Activated naive CD8-positive, alpha-beta T cell treated with anti-CD3 and anti-CD28 coated beads, Interleukin-2, amount 10 ng/mL, durations not matched to agents 7 days and 5 days (primary cell): Measurements from ENCODE around the gene ANKRD44. TPM values are rescaled to one million over a fixed set of nuclear protein-coding genes. Genes with fewer than 3 reads are reported as not detected.
"Not testable (repeated sequence)": the region's sequence is repeated elsewhere in the genome, so short reads cannot be mapped to it uniquely, and the experiment has no call there.

ENCODE experiments used
- ATAC-seq: fragments of 150-1000 bp; cut with Tn5 transposase; one replicate; pipeline ENCODE4 v1.10.0; 2021; ENCODE audit warnings: low read depth, moderate library complexity
- POLR2A ChIA-PET: fragments of 350-600 bp; sonication (Branson Sonifier 250); formaldehyde crosslinking; loops from one replicate; lab custom pipeline; 2021; ENCODE audit warnings: antibody characterized with exemption; lab: Charles Lee
- DNase-seq: peaks from one replicate; pipeline ENCODE4 v3.0.0; 2021
- H3K27ac Mint-ChIP-seq: one replicate; pipeline ENCODE4 v1.8.0; 2022; ENCODE audit warnings: mild to moderate bottlenecking, mixed read lengths
- H3K27me3 Mint-ChIP-seq: one replicate; pipeline ENCODE4 v1.8.0; 2022; ENCODE audit warnings: mild to moderate bottlenecking, moderate library complexity, mixed read lengths
- H3K36me3 Mint-ChIP-seq: one replicate; pipeline ENCODE4 v1.8.0; 2021; ENCODE audit warnings: mild to moderate bottlenecking, mixed read lengths
- H3K4me1 Mint-ChIP-seq: one replicate; pipeline ENCODE4 v1.8.0; 2021; ENCODE audit warnings: mixed read lengths
- H3K4me3 Mint-ChIP-seq: one replicate; pipeline ENCODE4 v1.8.0; 2022; ENCODE audit warnings: mild to moderate bottlenecking, moderate library complexity, mixed read lengths
- H3K9me3 Mint-ChIP-seq: one replicate; pipeline ENCODE4 v1.8.0; 2021; ENCODE audit warnings: mixed read lengths
- total RNA-seq, 2 experiments: library from RNA; stranded (reverse); gene quantifications; one replicate each; pipeline ENCODE4 v1.2.3, GENCODE V29; 2021

Gene ANKRD44
- total RNA-seq, 2 experiments from 2014 or later, result 240 to 243 TPM

DNA sequence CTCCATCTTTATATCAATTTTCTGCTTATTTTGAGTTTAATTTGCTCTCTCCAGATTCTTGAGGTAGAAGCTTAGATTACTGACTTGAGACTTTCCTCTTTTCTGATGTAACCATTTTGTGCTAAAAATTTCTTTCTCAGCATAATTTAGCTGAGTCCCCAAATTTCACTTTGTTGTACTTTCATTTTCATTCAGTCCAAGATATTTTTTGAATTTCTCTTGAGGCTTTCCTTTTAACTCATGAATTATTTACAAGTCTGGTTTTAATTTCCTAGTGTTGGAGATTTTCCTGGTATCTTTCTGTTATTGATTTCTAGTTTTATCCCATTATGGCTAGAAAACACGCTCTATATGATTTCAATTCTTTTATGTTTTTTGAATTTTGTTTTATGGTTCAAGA lies 239.4 kb downstream of the ANKRD44 start:
- H3K36me3 Mint-ChIP-seq, result peaks cover 65% of the 10 kb centered on the region
- peak overlapping the region; percentile 53 for H3K27ac Mint-ChIP-seq
- POLR2A ChIA-PET, result no interaction called here
- peak overlapping the region; percentile 7 for H3K4me3 Mint-ChIP-seq
- H3K27me3 Mint-ChIP-seq, result no peaks in the 10 kb centered on the region
- no peak for ATAC-seq
- H3K9me3 Mint-ChIP-seq, result peaks cover 6% of the 10 kb centered on the region
- DNase-seq, result no peak
- peaks cover 25% of the 10 kb centered on the region for H3K4me1 Mint-ChIP-seq

- no peak for ATAC-seq
- POLR2A ChIA-PET, result no interaction called here
- Mint-ChIP-seq H3K36me3 (peaks cover 73% of the 10 kb centered on the region), H3K4me3 (no peak overlapping the region), H3K9me3 (peaks cover 6% of the 10 kb centered on the region), H3K4me1 (peaks cover 25% of the 10 kb centered on the region), H3K27me3 (no peaks in the 10 kb centered on the region), H3K27ac (no peak overlapping the region)
- no peak for DNase-seq
Measured at GRCh38 chr2:197069958-197070357, 240.6 kb downstream of the ANKRD44 start.

GRCh38 chr2:197062574-197062973 lies 248.0 kb downstream of the ANKRD44 start:
- H3K27me3 Mint-ChIP-seq, ATAC-seq, H3K4me1 Mint-ChIP-seq, H3K9me3 Mint-ChIP-seq, POLR2A ChIA-PET, H3K4me3 Mint-ChIP-seq: not testable (repeated sequence)
- H3K36me3 Mint-ChIP-seq, result peaks cover 78% of the 10 kb centered on the region
- H3K27ac Mint-ChIP-seq, result peak overlapping the region; percentile 78
- DNase-seq, result peak; percentile 36

GRCh38 chr2:197059477-197059876 lies 251.1 kb downstream of the ANKRD44 start:
- POLR2A ChIA-PET, result interaction anchor here (0.6 kb wide), 1 partner anchor 329 kb away, joined by 3 read pairs; no protein-coding TSS in a partner anchor
- Mint-ChIP-seq H3K4me1 (peaks cover 3% of the 10 kb centered on the region), H3K36me3 (peaks cover 78% of the 10 kb centered on the region)

DNA sequence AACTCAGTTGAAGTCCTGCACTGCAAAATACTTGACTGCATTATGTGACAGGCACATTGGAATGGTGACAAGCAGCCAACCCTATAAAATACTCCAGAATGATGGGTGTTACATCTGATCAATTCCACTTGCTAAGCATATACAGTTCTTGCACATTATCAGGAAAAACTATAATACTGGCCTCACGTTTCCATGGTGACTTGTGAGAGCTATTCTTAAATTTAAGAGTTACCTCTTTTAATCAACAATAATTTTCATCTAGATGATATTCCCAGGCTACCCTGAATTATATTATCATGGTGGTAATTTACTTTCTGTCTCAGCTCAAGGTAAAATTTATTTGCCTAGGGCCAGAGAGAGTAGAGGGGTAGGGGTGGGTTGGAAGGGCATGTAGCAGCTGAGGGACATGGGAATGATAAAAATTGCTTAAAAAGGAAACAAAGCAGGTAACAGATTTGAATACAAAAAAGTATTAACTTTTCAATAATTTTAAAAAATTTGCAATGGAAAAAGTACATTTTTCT lies 251.7 kb downstream of the ANKRD44 start:
- H3K36me3 Mint-ChIP-seq, result peaks cover 78% of the 10 kb centered on the region
- POLR2A ChIA-PET, result interaction anchor here (0.6 kb wide), 1 partner anchor 330 kb away, joined by 3 read pairs; no protein-coding TSS in a partner anchor
- H3K27ac Mint-ChIP-seq, result no peak overlapping the region
- peaks cover 17% of the 10 kb centered on the region for H3K9me3 Mint-ChIP-seq
- H3K27me3 Mint-ChIP-seq, result no peaks in the 10 kb centered on the region
- H3K4me1 Mint-ChIP-seq, result peaks cover 3% of the 10 kb centered on the region
- no peak for DNase-seq
- ATAC-seq, result no peak
- no peak overlapping the region for H3K4me3 Mint-ChIP-seq

More at GRCh38 chr2:197059477-197059876, 251.1 kb downstream of the ANKRD44 start:
- ATAC-seq, result no peak
- no peaks in the 10 kb centered on the region for H3K27me3 Mint-ChIP-seq
- H3K27ac Mint-ChIP-seq, result no peak overlapping the region
- DNase-seq, result no peak
- peaks cover 17% of the 10 kb centered on the region for H3K9me3 Mint-ChIP-seq
- H3K4me3 Mint-ChIP-seq, result no peak overlapping the region

- no peak overlapping the region for H3K27ac Mint-ChIP-seq
- no peak overlapping the region for H3K4me3 Mint-ChIP-seq
- DNase-seq, result no peak
- peaks cover 3% of the 10 kb centered on the region for H3K4me1 Mint-ChIP-seq
- no peaks in the 10 kb centered on the region for H3K27me3 Mint-ChIP-seq
- POLR2A ChIA-PET, result interaction anchor here (0.7 kb wide), 1 partner anchor 442 kb away, joined by 4 read pairs; the partner anchor contains the start of gene HSPD1
- no peak for ATAC-seq
- H3K9me3 Mint-ChIP-seq, result peaks cover 17% of the 10 kb centered on the region
- peaks cover 82% of the 10 kb centered on the region for H3K36me3 Mint-ChIP-seq
Measured at GRCh38 chr2:197057959-197058358, 252.6 kb downstream of the ANKRD44 start.

DNA sequence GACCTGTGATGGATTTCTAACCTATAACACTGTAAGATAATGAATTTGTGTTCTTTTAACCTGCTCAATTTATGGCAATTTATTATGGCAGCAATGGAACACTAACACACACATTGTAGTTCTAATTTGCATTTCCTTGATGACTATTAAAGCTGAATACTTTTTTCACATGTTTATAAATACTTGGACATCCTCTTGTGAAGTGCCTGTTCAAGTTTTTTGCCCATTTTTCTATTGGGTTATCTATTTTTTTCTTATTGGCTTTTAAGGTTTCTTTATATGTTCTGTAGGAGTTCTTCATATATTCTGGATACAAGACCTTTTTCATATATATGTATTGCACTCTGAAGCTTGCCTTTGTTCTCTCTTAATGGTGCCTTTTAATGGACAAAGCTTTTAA lies 255.5 kb downstream of the ANKRD44 start:
- Mint-ChIP-seq H3K9me3 (peaks cover 22% of the 10 kb centered on the region), H3K27me3 (no peaks in the 10 kb centered on the region), H3K4me1 (no peaks in the 10 kb centered on the region), H3K27ac (no peak overlapping the region), H3K36me3 (peaks cover 90% of the 10 kb centered on the region), H3K4me3 (no peak overlapping the region)
- no peak for DNase-seq
- POLR2A ChIA-PET, result interaction anchor here (0.5 kb wide), 1 partner anchor 8 kb away, joined by 3 read pairs; no protein-coding TSS in a partner anchor
- ATAC-seq, result no peak

GRCh38 chr2:197054437-197054836 lies 256.1 kb downstream of the ANKRD44 start:
- H3K27ac Mint-ChIP-seq, result no peak overlapping the region
- no peaks in the 10 kb centered on the region for H3K27me3 Mint-ChIP-seq
- H3K36me3 Mint-ChIP-seq, result peaks cover 89% of the 10 kb centered on the region
- DNase-seq, result no peak
- ATAC-seq, result no peak
- POLR2A ChIA-PET, result no interaction called here
- H3K4me1 Mint-ChIP-seq, result no peaks in the 10 kb centered on the region
- H3K4me3 Mint-ChIP-seq, result no peak overlapping the region
- H3K9me3 Mint-ChIP-seq, result peaks cover 22% of the 10 kb centered on the region

DNA sequence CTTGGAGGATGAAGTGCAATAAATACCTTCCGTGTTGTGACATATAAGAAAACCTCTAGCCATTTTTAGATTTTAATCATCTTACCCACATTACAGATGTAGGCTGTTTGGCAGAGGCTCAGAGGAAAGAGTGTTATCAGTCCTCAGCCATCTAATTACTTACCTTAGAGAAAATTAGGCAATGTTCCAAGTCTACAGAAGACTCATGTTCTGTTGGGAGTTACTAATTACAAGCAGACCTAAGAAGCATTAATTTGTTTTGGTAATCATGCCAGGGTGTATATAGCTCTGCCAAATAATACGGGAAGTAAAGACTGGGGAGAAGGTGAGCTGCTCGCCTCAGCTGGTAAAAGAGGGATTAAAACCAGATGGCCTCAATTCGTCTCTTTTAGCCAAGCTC lies 258.2 kb downstream of the ANKRD44 start:
- POLR2A ChIA-PET, result no interaction called here
- Mint-ChIP-seq H3K4me1 (no peaks in the 10 kb centered on the region), H3K4me3 (no peak overlapping the region), H3K27ac (no peak overlapping the region), H3K27me3 (no peaks in the 10 kb centered on the region), H3K36me3 (peaks cover 87% of the 10 kb centered on the region), H3K9me3 (peaks cover 20% of the 10 kb centered on the region)
- ATAC-seq (no peak), DNase-seq (no peak)

DNA sequence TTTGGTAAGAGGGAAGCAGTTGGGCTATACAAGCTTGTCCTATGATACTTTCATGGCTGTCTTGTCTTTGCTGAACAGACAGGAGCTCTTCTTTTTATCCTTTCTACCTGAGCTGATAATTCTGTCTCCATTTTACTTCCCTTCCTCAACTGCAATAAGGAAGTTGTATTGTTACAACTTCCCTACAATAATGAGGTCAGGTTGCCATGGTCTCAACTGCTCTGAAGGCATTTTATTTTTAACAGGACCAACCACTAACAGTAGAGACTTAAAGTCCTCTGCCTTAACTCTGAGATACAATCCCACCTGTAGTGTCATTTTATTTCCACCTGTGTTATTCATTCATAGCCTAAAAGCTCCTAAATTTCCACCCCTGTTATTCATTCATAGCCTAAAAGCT lies 265.5 kb downstream of the ANKRD44 start:
- Mint-ChIP-seq H3K9me3 (no peaks in the 10 kb centered on the region), H3K27ac (no peak overlapping the region), H3K4me3 (no peak overlapping the region), H3K36me3 (peaks cover 42% of the 10 kb centered on the region), H3K4me1 (peaks cover 8% of the 10 kb centered on the region), H3K27me3 (no peaks in the 10 kb centered on the region)
- DNase-seq (no peak), ATAC-seq (no peak)
- POLR2A ChIA-PET, result no interaction called here

GRCh38 chr2:197042739-197043196 lies 267.8 kb downstream of the ANKRD44 start:
- H3K4me1 Mint-ChIP-seq, result peaks cover 10% of the 10 kb centered on the region
- peaks cover 40% of the 10 kb centered on the region for H3K36me3 Mint-ChIP-seq
- DNase-seq, result no peak
- H3K27me3 Mint-ChIP-seq, result no peaks in the 10 kb centered on the region
- no peak for ATAC-seq
- H3K9me3 Mint-ChIP-seq, result no peaks in the 10 kb centered on the region
- POLR2A ChIA-PET, result no interaction called here
- H3K4me3 Mint-ChIP-seq, result no peak overlapping the region
- H3K27ac Mint-ChIP-seq, result no peak overlapping the region

DNA sequence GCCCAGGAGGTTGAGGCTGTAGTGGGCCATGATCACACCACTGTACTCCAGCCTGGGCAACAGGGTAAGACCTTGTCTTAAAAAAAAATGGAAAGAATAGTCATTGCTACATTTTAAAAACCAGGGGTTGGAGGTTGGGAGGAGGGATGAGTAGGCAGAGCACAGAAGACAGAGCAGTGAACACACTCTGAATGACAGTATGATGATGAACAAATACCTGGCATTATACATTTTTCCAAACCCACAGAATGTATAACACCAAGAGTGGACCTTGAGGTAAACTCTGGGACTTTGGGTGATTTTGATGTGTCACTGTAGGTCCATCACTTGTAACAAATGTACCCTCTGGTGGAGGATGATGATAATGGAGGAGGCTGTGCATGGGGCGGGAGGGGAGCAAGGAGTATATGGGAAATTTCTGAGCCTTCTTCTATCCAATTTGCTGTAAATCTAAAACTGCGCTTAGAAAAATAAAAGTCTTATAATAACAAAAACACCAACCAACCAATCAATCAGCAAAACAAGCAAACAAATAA lies 272.6 kb downstream of the ANKRD44 start:
- H3K9me3 Mint-ChIP-seq, result peaks cover 3% of the 10 kb centered on the region
- H3K4me3 Mint-ChIP-seq, result no peak overlapping the region
- POLR2A ChIA-PET, result no interaction called here

DNA sequence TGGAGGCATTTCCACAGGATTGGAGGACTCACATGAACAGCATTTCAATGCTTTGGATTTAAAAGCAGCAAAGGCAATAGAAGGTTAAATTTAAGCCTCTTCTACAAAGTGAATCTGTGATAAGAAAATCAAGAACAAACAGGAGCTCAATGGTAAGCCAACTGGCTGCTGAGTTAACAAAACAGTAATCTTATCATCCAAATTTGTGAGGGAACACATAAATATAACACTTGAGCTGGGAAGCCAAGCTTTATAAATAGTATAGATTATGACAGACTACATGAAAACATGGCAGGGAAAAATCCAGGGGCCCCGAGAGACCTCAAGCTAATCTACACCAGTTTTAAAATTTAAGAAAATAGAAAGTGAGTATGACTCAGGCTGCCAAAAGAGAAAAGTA lies 275.6 kb downstream of the ANKRD44 start:
- H3K4me1 Mint-ChIP-seq, result peaks cover 18% of the 10 kb centered on the region
- POLR2A ChIA-PET, result no interaction called here
- H3K9me3 Mint-ChIP-seq, result peaks cover 7% of the 10 kb centered on the region
- no peaks in the 10 kb centered on the region for H3K27me3 Mint-ChIP-seq
- H3K4me3 Mint-ChIP-seq, result no peak overlapping the region
- DNase-seq (no peak), ATAC-seq (no peak)
- peaks cover 83% of the 10 kb centered on the region for H3K36me3 Mint-ChIP-seq
- H3K27ac Mint-ChIP-seq, result no peak overlapping the region

More for the DNA sequence above, 272.6 kb downstream of the ANKRD44 start:
- peaks cover 75% of the 10 kb centered on the region for H3K36me3 Mint-ChIP-seq
- DNase-seq (no peak), ATAC-seq (no peak)
- peaks cover 10% of the 10 kb centered on the region for H3K4me1 Mint-ChIP-seq
- no peaks in the 10 kb centered on the region for H3K27me3 Mint-ChIP-seq
- peak overlapping the region; percentile 48 for H3K27ac Mint-ChIP-seq

DNA sequence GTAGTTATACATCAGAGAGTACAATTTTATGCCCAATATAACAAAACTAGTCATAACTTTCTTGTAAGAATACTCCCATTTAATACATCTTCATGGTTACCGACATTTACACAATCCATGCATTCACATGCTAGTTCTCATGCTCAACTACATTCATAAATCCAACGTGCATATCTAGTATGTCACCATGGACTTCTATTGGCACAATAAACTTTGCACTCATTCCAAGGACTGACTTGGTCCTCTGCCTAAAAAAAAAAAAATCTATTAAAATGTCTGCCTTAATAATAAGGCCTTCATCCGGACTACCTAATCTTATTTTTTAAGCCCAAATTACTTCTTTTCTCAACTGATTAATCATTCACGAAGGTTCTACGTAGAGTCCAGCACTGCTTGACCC lies 276.3 kb downstream of the ANKRD44 start:
- H3K27me3 Mint-ChIP-seq, result no peaks in the 10 kb centered on the region
- DNase-seq (no peak), ATAC-seq (no peak)
- H3K4me3 Mint-ChIP-seq, result no peak overlapping the region
- H3K9me3 Mint-ChIP-seq, result peaks cover 7% of the 10 kb centered on the region
- POLR2A ChIA-PET, result interaction anchor here (0.5 kb wide), 1 partner anchor 349 kb away, joined by 3 read pairs; no protein-coding TSS in a partner anchor
- peaks cover 85% of the 10 kb centered on the region for H3K36me3 Mint-ChIP-seq
- H3K27ac Mint-ChIP-seq, result no peak overlapping the region
- H3K4me1 Mint-ChIP-seq, result peaks cover 23% of the 10 kb centered on the region
